ENCODE results near the gene RAI14. TPM values are rescaled to one million over a fixed set of nuclear protein-coding genes. Genes with fewer than 3 reads are reported as not detected.

RAI14 gene
- total RNA-seq = 10 to 100 TPM; 16.4 to 32.2 (median 18.8) TPM

DNA sequence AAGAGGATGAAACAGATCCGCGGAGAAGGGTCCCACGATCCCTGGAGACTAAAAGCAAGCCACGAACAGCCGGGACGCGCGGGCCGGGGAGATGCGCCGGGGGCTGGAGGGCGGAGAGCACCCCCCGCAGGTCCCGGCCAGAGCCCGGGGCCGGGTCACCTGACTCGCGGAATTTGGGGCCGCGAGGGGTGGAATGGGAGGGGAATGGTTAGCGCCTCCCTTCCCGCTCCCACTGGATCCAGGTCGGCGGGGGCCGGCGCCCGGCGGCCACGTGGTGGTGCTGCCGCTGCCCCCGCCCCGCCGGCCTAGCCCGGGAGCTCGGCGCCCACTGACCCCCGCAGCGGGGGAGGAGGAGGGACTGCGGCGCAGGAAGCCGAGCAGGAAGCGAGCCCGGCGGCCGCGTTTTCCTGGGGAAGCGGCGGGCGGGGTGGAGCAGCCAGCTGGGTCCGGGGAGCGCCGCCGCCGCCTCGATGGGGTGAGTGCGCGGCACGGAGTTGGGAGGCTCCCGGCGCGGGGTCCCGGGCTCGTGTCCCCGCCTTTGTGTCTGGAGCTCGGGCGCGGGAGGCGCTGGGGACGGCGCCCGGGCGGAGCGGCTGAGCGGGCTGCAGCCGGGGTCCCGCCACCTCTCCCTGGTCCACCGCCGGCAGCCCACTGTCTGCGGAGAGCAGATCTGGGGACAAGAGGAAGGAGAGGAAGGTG, at the start of gene RAI14:
Gene RAI14, plus strand, starts transcription at position 328 of the 699 bp plus-strand sequence. CDS start 30,592 bp downstream, outside the sequence.
- TF ChIP-seq, protein P1, sequence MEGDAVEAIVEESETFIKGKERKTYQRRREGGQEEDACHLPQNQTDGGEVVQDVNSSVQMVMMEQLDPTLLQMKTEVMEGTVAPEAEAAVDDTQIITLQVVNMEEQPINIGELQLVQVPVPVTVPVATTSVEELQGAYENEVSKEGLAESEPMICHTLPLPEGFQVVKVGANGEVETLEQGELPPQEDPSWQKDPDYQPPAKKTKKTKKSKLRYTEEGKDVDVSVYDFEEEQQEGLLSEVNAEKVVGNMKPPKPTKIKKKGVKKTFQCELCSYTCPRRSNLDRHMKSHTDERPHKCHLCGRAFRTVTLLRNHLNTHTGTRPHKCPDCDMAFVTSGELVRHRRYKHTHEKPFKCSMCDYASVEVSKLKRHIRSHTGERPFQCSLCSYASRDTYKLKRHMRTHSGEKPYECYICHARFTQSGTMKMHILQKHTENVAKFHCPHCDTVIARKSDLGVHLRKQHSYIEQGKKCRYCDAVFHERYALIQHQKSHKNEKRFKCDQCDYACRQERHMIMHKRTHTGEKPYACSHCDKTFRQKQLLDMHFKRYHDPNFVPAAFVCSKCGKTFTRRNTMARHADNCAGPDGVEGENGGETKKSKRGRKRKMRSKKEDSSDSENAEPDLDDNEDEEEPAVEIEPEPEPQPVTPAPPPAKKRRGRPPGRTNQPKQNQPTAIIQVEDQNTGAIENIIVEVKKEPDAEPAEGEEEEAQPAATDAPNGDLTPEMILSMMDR (IDR thresholded peaks at IDR 0.05) = no peak
- ATAC-seq (ENCODE audit: low FRiP score) (peak; percentile 90), DNase-seq (ENCODE audit: low spot score) (peak; percentile 38)

DNA sequence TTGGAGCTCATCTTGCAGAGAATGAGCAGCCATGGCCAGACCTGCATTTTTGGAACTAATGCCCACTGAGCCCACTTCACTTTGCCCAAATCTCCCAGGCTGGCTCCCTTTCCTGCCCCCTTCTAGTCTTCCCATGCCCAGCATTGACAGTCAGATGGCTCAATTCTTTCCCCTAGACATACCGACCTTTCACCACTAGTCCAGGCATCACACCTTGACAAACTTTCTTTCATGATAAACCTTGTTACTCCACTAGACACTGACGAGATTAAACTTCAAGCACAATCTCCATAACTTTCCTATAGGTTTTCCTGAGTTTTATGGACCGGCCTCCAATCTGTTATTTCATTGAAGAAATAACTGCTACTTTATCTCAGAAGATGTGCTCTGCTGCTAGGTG, 47.8 kb upstream of the RAI14 start:
- TF ChIP-seq, protein P1 (IDR thresholded peaks at IDR 0.05) = no peak
- ATAC-seq (ENCODE audit: low FRiP score) (no peak), DNase-seq (ENCODE audit: low spot score) (no peak)

DNA sequence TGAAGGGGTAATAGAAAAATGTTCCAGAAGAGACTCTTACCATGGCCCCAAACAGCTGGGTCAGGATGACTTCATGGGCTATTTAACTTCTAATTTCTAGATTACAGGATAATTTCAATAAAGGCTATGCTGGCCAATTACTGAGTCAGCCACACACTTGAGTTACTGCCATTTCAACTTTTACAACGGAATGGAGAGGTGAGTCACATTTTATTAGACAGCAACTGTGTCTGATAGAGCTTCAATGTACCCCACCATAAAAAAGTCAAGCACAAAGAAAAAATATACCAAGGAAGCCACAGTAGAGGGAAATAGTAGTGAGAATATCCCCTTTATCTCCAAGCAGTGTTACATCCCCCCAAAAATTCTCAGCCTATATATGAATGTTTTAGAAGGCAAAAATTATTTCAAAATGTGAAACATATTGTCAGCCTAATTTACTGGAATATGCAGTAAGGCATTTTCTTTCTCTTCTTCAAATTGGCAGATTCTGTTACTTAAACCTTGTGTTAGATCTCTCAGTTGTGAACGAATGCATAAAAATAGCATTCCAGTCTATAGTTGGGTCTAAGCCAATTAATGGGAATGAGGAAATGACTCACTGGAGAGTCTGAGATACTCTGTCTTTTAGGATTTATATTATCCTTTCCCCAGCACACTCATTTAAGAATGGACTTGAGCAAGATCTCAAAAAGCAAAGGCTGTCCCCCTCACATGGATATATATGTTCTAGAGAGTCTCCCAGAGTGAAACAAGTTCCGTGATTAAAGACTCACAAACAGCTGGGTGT, 47.1 kb upstream of the RAI14 start:
- ATAC-seq (ENCODE audit: low FRiP score) = peak; percentile 96
- TF ChIP-seq, protein P1 (IDR thresholded peaks at IDR 0.05) = no peak

DNA sequence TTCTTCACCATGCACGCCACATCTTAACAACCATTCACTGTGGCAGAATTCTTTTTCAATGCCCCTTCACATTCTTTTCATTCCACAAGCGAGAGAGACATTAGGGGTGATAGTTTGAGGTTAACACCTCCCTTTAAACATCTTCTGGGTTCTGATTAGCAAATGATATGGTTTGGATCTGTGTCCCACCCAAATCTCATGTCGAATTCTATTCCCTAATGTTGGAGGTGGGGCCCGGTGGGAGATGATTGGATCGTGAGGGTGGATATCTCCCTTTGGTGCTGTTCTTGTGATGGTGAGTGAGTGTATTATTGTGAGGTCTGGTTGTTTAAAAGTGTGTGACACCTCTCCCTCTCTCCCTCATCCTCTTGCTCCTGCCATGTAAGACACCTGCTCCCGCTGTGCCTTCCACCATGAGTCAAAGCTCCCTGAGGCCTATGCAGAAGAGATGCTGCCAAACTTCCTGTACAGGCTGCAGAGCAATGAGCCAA, 46.1 kb upstream of the RAI14 start:
- DNase-seq (ENCODE audit: low spot score) = no peak
- ATAC-seq (ENCODE audit: low FRiP score) = no peak
- TF ChIP-seq, protein P1 (IDR thresholded peaks at IDR 0.05) = no peak

More for the DNA sequence above, 47.1 kb upstream of the RAI14 start:
- no peak for DNase-seq (ENCODE audit: low spot score)

DNA sequence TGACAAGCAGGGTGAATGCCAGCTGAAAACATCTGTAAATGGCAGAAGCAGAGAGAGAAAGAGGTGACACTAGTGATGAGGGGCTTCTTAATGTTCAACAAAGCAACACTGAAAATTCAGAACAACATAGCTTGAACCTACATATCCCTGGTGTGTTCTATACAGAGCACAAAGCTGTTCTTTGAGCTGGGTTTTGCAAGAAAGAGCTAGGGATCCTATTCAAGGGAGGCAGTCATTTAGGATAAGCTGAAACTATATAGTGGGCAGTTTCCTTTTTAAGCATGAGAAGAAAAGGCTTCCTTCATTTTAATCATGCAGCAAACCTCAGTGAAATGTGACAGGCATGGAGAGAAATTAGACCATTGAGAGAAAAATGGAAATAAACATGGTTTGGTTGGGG, 45.6 kb upstream of the RAI14 start:
- ATAC-seq (ENCODE audit: low FRiP score) (no peak), DNase-seq (ENCODE audit: low spot score) (no peak)
- TF ChIP-seq, protein P1 (IDR thresholded peaks at IDR 0.05) = no peak

DNA sequence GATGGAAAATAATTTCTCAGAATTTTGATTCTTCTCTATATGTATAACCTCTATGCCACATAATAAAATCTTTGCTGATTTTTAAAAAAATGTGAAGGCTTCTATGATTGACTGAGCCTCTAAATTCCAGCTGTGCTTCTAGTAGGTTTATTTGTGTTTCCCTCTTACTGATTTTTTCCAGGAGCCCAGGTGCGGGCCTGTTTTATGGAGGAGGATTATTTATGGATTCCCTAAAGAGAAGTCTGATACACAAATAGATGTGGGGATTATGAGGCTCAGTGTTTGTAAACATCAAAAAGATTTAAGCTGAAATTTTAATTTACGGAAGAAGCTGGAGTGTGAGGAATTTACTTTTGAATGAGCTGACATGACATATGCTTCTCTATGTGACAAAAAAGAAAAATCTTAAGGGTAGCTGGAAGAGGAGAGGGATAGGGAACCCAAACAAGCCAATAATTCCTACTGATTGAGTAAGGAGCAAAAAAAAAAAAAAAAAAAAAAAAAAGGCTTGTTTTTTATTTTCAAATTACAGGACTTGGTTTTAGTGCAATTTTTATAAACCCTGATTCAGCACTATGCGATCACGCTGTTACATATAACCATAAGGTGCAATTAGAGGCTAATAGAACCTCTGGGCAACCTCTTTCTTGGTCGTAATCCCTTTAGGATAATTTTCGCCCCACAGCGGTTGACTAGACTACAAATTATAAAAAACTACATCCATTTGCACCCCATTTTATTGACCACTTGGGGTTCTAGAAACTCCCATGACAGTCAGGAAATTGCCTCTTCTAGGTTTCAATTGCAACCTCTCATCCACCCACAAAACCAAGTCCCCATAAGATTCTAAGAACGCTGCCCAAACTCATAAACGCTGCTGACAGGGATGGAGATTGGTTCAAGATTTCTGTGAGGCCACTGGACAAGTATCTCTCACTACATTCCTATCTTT, 44.4 kb upstream of the RAI14 start:
- ATAC-seq (ENCODE audit: low FRiP score) = no peak
- TF ChIP-seq, protein P1 (IDR thresholded peaks at IDR 0.05) = no peak
- no peak for DNase-seq (ENCODE audit: low spot score)

Data from omental fat pad (tissue), 4 donors.